ENCODE data around the gene SCGN. TPM values are rescaled to one million over a fixed set of nuclear protein-coding genes. Genes with fewer than 3 reads are reported as not detected.

The SCGN gene
- total and polyA plus RNA-seq, 2 of the 4 experiments (the other 2 are of a cell fraction) = not detected

DNA sequence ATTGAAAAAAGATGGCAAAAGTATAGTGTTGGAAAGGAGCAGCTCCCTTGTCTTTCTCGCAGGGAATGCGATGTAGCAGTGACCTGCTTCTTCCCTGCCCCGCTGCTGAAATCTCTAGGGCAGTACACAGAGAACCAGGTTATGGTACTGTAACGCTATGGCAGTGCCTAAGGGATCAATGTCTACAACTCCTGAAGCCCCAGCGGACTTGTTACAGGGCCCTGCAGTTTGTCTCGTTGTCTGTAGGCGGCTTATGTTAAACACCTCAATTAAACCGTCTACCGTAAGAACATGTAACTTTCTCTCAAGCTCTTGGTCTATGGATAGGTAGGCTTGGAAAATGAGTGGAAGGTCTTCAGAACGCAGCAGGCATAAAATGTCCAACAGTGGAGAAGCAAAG, 57.7 kb downstream of the SCGN start:
- 90% methylated on average over 2 of the region's 10 CpGs; no CpG with 5 or more reads in 1 of the 2 experiments for WGBS, 2 experiments (ENCODE audit: extremely low coverage in 2 of 2, insufficient read length in 1 of 2)
- Histone ChIP-seq H3K4me3 (ENCODE audit: insufficient read depth, low read depth, low read length) (no peak overlapping the region), H3K27me3 (ENCODE audit: control insufficient read depth, insufficient read depth, low read length) (no peaks in the 10 kb centered on the region), H4K5ac (ENCODE audit: low read depth, low read length) (no peak overlapping the region), H3K27ac (ENCODE audit: insufficient read depth, low read length) (no peak overlapping the region), H2BK5ac (ENCODE audit: low read depth, low read length, poor library complexity, severe bottlenecking) (no peak overlapping the region), H3K36me3 (ENCODE audit: control insufficient read depth, insufficient read depth, low read length) (no peaks in the 10 kb centered on the region), H3K18ac (ENCODE audit: low read depth, low read length) (no peak overlapping the region), H3K9me1 (ENCODE audit: insufficient read depth, low read length) (no peaks in the 10 kb centered on the region), H2BK120ac (ENCODE audit: low read depth, low read length) (no peak overlapping the region), H3K4me1 (ENCODE audit: control insufficient read depth, insufficient read depth, low read length) (no peaks in the 10 kb centered on the region), H4K91ac (ENCODE audit: insufficient read depth, low read depth, low read length) (no peak overlapping the region), H3K14ac (replicated peaks; ENCODE audit: low read depth, low read length) (no peak overlapping the region), H2BK15ac (ENCODE audit: low read depth, low read length) (no peak overlapping the region), H3K9me3 (ENCODE audit: control insufficient read depth, insufficient read depth, low read length) (no peaks in the 10 kb centered on the region), H2AFZ (replicated peaks; ENCODE audit: low read length, poor library complexity) (no peak overlapping the region), H2BK20ac (ENCODE audit: low read depth, low read length) (no peak overlapping the region), H3K4ac (ENCODE audit: low read depth, low read length) (no peak overlapping the region), H3K4me2 (ENCODE audit: low read depth, low read length) (no peak overlapping the region), H3K79me1 (ENCODE audit: low read depth in 1 of 2, low read length in 2 of 2) (no peaks in the 10 kb centered on the region), H3K56ac (ENCODE audit: extremely low read depth, insufficient read depth, low read length) (no peak overlapping the region), H2AK9ac (replicated peaks; ENCODE audit: low read depth, low read length, poor library complexity) (no peak overlapping the region), H3K9ac (ENCODE audit: low read depth, low read length) (no peak overlapping the region), H4K20me1 (ENCODE audit: insufficient read depth, low read length) (no peaks in the 10 kb centered on the region), H3K23ac (ENCODE audit: low read depth, low read length) (no peak overlapping the region), H4K8ac (ENCODE audit: low read depth in 2 of 2, low read length in 2 of 2) (no peak overlapping the region), H2AK5ac (ENCODE audit: low read depth, low read length) (no peak overlapping the region)
- DNase-seq (no peak), ATAC-seq (ENCODE audit: low read depth) (no peak)
- ChIA-PET CTCF (interaction anchor here (0.9 kb wide), 1 partner anchor 8 kb away, joined by 3 read pairs; no protein-coding TSS in a partner anchor), POLR2A (ENCODE audit: unreplicated experiment) (no interaction called here)
- in situ Hi-C loops (cut with MboI; ENCODE audit: low sequenced_read_pairs) = no loop called here
- no peak for TF ChIP-seq RFX5 (IDR thresholded peaks at IDR 0.05; ENCODE audit: low read depth, low read length)
- TF ChIP-seq POLR2A (IDR thresholded peaks at IDR 0.05; ENCODE audit: low read depth, low read length) = no peak
- no peak for TF ChIP-seq FOS (IDR thresholded peaks at IDR 0.05; ENCODE audit: low read depth, low read length)
- TF ChIP-seq, protein P1, sequence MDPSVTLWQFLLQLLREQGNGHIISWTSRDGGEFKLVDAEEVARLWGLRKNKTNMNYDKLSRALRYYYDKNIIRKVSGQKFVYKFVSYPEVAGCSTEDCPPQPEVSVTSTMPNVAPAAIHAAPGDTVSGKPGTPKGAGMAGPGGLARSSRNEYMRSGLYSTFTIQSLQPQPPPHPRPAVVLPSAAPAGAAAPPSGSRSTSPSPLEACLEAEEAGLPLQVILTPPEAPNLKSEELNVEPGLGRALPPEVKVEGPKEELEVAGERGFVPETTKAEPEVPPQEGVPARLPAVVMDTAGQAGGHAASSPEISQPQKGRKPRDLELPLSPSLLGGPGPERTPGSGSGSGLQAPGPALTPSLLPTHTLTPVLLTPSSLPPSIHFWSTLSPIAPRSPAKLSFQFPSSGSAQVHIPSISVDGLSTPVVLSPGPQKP (IDR thresholded peaks at IDR 0.05; ENCODE audit: borderline replicate concordance, low read depth, low read length) = no peak
- no peak for TF ChIP-seq MXI1 (IDR thresholded peaks at IDR 0.05; ENCODE audit: borderline replicate concordance, low read depth, low read length)
- TF ChIP-seq CEBPB (IDR thresholded peaks at IDR 0.05; ENCODE audit: low read depth, low read length) = no peak
- TF ChIP-seq MAFK (IDR thresholded peaks at IDR 0.05; ENCODE audit: low read depth, low read length) = no peak
- no peak for TF ChIP-seq NFE2L2 (IDR thresholded peaks at IDR 0.05; ENCODE audit: low read depth, low read length)
- TF ChIP-seq RAD21 (IDR thresholded peaks at IDR 0.05; ENCODE audit: low read length) = no peak
- TF ChIP-seq MAZ (IDR thresholded peaks at IDR 0.05; ENCODE audit: borderline replicate concordance, low read depth, low read length) = no peak
- no peak for TF ChIP-seq USF2 (IDR thresholded peaks at IDR 0.05; ENCODE audit: low read depth, low read length)
- TF ChIP-seq SMC3 (IDR thresholded peaks at IDR 0.05; ENCODE audit: low read depth, low read length) = no peak
- TF ChIP-seq RCOR1 (IDR thresholded peaks at IDR 0.05; ENCODE audit: insufficient replicate concordance, low read length) = no peak
- intact Hi-C loops (cut with micrococcal nuclease) = loop anchor here (10.0 kb wide), 1 partner anchor 445 kb away; no protein-coding TSS in a partner anchor
- BruUV-seq (replicated peaks) = no TSS peak
- dilution Hi-C loops (cut with HindIII; ENCODE audit: low sequenced_read_pairs, unreplicated experiment) = no loop called here
